Measurements from ENCODE around the gene POLN. TPM values are rescaled to one million over a fixed set of nuclear protein-coding genes. Genes with fewer than 3 reads are reported as not detected.

The POLN gene
- total RNA-seq, 1 donor from 2014 or later = 2.2 TPM

DNA sequence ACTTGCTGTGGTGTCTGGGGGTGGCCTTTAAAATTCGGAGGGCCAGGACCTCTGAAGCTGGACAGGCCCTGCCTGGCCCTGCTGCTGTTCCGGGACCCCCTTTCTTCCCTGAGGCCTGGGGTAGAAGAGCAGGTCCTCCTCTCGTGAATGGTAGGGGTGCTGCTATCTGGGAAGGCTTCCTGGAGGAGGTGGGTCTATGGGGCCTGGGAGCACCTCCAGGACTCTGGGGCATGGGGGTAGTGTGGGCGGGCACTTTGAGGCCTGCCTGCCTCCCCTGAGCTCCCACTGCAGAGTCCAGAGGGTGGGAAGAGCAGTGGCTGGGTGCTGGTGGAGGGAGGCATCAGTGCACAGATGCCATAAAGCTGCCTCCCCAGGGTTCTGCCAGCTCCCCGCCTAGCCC lies 24.9 kb upstream of the POLN start:
- ATAC-seq (no peak), DNase-seq (no peak)
- no peak overlapping the region for H3K27ac ChIP-seq
- H3K4me1 ChIP-seq = peaks cover 33% of the 10 kb centered on the region
- H3K36me3 ChIP-seq = no peaks in the 10 kb centered on the region
- intact Hi-C loops (cut with DNase I) = no loop called here
- no peak overlapping the region for H3K4me3 ChIP-seq
- H3K27me3 ChIP-seq (ENCODE audit: low read depth) = no peaks in the 10 kb centered on the region
- TF ChIP-seq, protein P1, sequence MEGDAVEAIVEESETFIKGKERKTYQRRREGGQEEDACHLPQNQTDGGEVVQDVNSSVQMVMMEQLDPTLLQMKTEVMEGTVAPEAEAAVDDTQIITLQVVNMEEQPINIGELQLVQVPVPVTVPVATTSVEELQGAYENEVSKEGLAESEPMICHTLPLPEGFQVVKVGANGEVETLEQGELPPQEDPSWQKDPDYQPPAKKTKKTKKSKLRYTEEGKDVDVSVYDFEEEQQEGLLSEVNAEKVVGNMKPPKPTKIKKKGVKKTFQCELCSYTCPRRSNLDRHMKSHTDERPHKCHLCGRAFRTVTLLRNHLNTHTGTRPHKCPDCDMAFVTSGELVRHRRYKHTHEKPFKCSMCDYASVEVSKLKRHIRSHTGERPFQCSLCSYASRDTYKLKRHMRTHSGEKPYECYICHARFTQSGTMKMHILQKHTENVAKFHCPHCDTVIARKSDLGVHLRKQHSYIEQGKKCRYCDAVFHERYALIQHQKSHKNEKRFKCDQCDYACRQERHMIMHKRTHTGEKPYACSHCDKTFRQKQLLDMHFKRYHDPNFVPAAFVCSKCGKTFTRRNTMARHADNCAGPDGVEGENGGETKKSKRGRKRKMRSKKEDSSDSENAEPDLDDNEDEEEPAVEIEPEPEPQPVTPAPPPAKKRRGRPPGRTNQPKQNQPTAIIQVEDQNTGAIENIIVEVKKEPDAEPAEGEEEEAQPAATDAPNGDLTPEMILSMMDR (IDR thresholded peaks at IDR 0.05) = no peak
- no peaks in the 10 kb centered on the region for H3K9me3 ChIP-seq

DNA sequence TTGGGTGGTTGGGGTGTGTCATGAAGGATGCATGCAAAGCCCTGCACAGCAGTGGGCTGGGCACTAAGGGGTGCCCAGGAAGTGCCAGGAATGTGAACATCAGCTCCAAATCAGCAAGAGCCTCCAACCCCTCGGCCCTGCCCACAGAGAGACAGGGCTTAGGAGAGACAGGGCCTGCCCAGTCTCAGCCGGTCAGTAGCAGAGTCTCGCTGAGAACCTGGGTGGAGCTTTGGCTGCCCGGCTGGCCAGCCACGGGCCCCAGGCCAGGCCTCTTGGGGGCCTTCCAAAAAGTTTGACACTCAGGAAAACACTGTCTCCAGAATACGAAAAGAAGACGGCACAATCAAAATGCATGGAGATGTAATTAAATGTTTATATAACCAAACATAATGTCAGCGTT lies 24.3 kb upstream of the POLN start:
- Histone ChIP-seq H3K4me3 (no peak overlapping the region), H3K9me3 (no peaks in the 10 kb centered on the region), H3K36me3 (no peaks in the 10 kb centered on the region), H3K27me3 (ENCODE audit: low read depth) (no peaks in the 10 kb centered on the region), H3K27ac (peak overlapping the region; percentile 58), H3K4me1 (peaks cover 33% of the 10 kb centered on the region)
- DNase-seq (no peak), ATAC-seq (no peak)
- TF ChIP-seq, protein P1 (IDR thresholded peaks at IDR 0.05) = no peak
- intact Hi-C loops (cut with DNase I) = no loop called here

DNA sequence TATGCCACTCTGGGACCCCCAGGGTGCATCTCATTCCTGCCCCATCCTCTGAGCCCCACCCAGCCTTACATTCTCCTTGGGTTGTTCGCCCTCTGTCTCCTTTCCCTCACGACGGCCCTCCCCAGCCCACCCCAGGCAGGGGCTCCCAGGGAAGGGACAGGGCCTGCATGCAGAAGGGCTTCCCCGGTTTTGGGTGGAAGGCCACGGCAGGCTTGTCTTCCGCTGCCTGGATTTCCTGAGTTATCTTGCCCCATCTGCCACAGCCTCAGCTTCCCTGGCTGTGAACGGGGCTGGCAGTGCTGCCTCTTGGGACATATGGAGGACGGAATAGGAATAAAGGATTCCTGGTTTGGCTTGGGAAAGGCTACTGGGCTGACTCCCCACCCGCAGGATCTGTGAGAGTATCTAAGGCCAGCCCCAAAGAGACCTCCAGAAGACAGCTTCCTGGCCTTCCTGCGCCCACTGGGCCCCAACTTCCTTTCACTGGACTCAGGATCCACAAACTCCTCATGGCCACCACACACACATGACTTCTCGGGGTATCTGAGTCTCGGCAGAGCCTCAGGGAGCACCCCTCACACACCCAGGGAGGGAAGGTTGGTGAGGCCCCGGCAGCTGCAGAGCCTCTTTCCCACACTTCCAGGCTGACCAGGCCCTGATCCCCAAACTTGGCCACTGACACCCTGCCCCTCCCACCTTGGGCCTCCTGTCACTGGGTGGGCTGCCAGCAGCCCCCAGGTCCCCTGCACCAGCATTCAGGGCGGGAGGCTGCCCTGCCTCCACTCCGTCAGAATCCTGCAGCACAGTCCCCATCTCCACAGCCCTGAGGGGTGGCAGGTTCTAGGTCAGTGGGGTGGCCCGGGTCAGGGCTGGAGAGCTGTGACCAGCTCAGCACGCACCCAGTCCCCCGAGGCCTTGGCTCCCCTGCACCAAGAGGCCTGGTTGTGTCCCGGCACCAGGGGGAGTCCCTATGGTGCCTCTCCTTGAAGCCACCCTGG lies 23.5 kb upstream of the POLN start:
- peak; percentile 38 for DNase-seq
- TF ChIP-seq, protein P1 (IDR thresholded peaks at IDR 0.05) = no peak
- no peak for ATAC-seq
- peak overlapping the region; percentile 58 for H3K27ac ChIP-seq
- H3K4me1 ChIP-seq = peaks cover 38% of the 10 kb centered on the region
- peak overlapping the region; percentile 0 for H3K4me3 ChIP-seq
- H3K9me3 ChIP-seq = no peaks in the 10 kb centered on the region
- H3K27me3 ChIP-seq (ENCODE audit: low read depth) = no peaks in the 10 kb centered on the region
- intact Hi-C loops (cut with DNase I) = no loop called here
- no peaks in the 10 kb centered on the region for H3K36me3 ChIP-seq

DNA sequence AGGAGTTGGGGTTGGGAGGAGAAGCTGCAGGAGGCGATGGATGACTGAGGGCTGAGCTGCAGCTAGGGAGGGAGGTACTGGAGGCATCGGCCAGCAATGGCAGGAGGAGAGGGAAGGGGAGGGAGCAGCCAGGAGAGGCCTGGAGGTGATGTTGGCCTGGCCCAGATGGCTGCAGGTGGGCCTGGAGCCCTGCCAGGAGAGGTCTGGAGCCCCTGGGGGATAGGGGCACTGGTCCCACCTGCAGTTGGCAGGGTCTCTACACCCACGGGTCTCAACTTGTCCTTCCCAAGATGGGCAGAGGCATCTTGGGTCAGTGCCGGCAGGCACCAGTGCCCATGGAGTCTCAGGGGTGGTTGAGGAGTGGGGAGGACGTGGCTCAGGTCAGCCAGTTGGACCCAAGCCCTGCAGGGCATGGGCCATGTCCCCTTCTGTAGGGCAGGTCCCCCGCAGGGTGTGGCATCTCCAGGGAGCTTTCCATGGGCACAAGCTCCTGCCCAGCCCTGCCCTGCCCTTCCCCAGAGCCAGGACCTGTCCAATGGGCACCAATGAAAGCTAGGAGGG lies 22.6 kb upstream of the POLN start:
- no peaks in the 10 kb centered on the region for H3K27me3 ChIP-seq (ENCODE audit: low read depth)
- no peaks in the 10 kb centered on the region for H3K9me3 ChIP-seq
- H3K4me1 ChIP-seq = peaks cover 47% of the 10 kb centered on the region
- DNase-seq (peak; percentile 46), ATAC-seq (no peak)
- TF ChIP-seq, protein P1 (IDR thresholded peaks at IDR 0.05) = no peak
- H3K36me3 ChIP-seq = no peaks in the 10 kb centered on the region
- intact Hi-C loops (cut with DNase I) = no loop called here
- H3K4me3 ChIP-seq = no peak overlapping the region
- no peak overlapping the region for H3K27ac ChIP-seq

DNA sequence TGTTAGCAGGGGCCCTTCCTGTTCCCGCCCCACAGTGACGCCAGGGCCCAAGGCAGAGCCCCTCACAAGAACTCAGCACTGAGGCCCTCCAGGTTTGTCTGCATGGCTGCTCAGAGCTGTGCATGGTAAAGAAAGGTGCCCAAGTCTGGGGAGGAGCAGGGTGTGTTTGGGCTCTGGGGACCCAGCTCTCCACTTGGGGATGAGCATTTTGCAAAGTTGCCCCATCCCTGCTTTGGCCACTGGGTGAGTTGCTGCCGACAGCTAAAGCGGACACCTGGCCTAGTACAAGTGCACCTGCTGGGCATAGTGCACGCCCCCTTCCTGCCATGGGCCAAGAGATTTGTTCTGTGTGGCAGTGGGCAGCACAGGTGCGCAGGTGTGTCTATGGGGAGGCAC lies 22.0 kb upstream of the POLN start:
- Histone ChIP-seq H3K36me3 (peaks cover 4% of the 10 kb centered on the region), H3K4me3 (no peak overlapping the region), H3K9me3 (no peaks in the 10 kb centered on the region), H3K27me3 (ENCODE audit: low read depth) (no peaks in the 10 kb centered on the region), H3K27ac (no peak overlapping the region), H3K4me1 (peaks cover 53% of the 10 kb centered on the region)
- intact Hi-C loops (cut with DNase I) = no loop called here
- no peak for DNase-seq
- no peak for ATAC-seq
- TF ChIP-seq, protein P1 (IDR thresholded peaks at IDR 0.05) = no peak
